Mesenteric fat pad (tissue), 1 donor: ENCODE measurements around the gene INSIG1. TPM values are rescaled to one million over a fixed set of nuclear protein-coding genes. Genes with fewer than 3 reads are reported as not detected.

Experiments used
- DNase-seq: peaks from one replicate; pipeline ENCODE4 v3.0.0-alpha.2; 2020; ENCODE audit warnings: low spot score
- total RNA-seq: library from RNA; stranded (reverse); fragmentation: NEBNext Ultra II Directional; extraction: Animal tissue kit (Norgen Biotek cat#: 25700); gene quantifications from one replicate; pipeline ENCODE4 v1.2.1, GENCODE V29; 2021
- donor health status: DM: yes; HTN: yes; CAD: no.

INSIG1 gene
- total RNA-seq, 1 donor from 2014 or later, result 43.6 TPM

DNA sequence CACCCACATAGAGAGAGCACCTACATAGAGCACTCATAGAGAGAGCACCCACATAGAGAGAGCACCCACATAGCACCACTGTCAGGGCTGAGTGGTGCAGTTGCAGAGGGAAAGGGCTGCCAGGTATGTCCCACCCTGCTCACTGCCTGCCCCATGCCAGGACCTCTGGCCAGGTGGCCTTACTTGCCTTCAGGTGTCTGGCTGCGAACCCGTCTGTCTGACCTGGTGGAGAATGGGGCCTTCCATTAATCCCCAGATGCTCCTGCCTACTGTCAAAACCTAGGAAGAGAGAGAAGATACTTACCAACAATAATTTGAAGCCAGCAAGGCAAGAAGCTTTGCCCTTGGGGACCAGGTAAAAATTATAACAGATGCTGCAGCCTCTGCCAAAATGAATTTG lies 51.1 kb downstream of the INSIG1 start:
- DNase-seq, result no peak

DNA sequence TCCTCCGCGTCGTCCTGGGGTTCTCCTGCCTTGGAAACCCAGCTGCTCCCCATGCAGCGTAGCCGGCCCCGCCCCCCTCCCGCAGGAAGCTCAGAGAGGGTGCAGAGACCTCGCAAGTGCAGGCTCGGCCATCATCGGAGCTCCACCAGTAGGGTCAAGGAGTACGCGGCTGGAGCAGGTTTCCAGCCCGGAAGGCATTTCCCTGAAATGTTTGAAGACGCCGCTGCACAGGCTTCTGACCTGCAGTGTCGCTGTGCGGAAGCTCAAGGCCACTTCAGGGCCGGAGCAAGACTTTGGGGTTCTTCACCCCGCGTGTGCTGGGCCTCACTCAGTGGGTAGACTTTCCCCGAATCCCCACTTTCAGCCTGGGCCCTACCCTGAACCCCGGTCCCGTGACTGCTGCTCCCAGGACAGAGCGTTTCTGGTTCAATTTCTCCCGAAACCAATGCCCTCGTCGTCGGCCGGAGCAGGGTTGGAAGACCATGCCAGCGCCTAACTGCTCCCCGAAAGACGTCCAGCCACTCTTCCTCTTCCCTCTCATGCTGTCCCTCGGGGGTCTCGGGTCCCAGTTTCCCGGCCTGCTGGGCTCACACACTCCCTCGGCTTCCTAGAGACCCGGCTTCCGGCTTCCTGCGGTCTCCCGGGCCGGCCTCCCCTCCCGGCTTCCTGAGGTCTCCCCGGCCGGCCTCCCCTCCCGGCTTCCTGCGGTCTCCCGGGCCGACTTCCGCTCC lies 52.1 kb downstream of the INSIG1 start:
- no peak for DNase-seq

DNA sequence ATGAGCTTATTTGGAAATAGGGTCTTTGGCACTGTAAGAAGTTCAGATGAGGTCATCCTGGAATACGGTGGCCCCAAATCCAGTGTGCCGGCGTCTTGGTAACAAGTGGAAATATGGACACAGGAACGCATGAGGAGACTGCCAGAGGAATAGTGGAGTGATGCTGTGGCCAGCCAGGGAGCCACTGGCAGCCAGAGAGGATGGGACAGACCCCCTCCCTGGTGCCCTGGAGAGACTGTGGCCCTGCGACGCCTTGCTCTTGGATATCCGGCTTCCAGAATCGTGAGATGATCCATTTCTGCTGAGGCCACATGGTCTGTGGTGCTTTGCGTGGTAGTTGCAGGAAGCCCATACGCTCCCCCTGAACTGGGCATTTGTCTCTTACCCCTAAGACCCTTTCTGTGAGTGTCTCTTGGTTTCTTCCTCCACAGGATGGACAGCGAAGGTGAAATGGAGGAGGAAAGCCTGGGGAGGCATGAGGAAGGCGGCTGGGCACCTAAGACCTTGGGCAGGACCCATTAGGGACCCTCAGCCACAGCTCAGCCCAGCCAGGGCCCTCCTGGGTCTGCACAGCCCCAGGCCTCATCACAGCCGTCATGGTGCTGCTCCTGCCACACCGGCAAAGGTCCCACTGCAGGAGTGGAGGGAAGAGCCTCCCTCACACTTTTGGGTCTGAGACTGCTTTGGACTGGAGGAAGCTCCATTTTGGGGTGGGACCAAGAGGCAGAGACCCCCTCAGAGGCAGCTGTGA lies 53.6 kb downstream of the INSIG1 start:
- DNase-seq, result no peak

DNA sequence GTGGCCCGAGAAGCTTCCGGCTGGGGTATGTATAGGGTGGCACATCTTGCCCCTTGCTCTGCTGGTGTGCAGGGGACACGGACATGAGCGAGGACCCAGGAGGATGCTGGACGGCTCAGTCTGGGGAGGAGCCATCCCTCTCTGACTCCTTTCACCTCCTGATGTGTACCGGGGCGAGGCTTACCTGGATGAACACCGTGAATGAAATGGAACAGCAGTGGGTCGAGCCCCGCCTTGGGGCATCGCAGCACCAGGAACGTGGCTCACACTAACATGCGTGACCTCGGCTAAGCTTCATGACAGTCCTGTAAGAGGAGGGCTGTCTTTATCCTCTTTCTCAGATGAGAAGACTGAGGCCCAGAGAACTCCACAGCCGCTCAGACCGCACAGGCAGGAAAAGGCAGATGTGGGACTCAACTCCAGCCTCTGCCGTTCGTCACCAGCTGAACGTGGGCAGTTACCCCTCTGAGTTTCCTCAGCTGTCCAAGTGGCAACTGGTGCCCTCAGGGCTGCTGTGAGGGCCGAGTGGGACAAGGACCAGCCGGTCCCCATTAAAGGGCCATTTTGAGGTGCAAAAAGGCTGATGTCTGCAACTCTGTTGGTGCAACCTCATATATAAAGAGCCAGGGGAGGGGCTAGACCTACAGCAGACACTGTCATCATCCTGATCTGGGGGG lies 54.5 kb downstream of the INSIG1 start:
- DNase-seq, result no peak

DNA sequence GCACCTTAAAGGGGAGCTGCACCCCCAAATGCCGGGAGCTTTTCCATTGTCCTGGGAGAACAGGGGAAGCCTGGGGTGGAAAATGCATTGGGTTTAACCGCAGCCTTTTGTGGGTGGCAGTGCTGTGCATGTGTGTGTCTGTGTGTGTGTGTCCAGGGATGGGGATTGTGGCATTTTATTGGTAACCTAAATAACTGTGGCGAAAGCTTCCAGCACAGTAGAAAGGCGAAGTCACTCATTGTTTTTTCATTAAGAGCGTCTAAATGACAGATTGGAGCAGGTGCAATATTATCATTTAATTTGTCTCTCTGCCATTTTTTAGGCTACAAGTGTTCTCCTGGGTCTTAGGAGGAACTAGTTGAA lies 55.1 kb downstream of the INSIG1 start:
- no peak for DNase-seq

DNA sequence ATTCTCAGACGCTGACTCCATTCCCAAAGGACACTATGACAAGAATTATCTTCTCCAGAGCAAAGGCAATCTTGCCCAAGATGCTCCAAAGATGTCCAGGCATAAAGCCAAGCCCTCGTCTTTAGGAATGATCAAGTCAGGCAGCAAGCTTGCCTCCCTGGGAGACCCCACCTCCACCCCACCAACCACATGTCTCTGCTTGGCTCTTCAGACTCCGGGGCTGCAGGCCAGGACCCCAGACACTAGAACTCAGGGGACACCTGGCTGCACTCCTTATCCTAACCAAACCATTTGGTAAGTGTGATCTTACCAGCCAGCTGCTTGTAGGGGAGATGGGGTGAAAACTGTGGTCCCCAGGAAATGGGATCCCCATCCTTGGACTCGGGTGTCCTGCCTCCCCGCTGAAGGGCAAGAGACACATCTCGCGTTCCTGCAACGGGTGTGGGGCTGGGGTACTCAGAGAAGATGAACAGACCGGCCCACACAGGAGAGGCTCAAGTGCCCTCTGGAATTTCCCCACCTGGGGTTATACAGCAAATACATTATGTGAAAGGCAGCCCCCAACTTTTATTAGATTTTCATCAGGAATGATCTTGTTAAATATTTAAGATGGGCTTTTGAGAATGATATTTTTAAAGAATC lies 55.7 kb downstream of the INSIG1 start:
- no peak for DNase-seq

DNA sequence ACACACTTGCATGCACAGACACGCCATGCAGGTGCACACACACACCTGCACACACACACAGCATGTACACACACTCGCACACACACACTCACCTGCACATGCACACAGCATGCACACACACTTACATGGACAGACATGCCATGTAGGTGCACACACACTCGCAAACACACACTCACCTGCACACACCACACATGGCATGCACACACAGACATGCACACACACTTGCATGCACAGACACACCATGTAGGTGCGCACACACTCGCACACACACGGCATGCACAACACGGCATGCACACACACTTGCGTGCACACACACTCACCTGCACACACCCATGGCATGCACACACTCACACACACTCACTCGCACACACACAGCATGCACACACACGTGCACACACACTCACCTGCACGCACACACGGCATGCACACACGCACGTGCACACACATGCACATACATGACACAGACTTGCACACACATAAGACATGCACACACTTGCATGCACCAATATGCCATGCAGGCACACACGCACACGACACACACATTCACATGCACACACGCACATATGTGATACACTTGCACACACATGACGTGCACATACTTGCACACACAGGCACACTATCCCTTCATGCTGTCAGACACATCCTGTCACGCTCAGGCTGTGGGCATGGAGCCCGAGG lies 56.8 kb downstream of the INSIG1 start:
- no peak for DNase-seq

DNA sequence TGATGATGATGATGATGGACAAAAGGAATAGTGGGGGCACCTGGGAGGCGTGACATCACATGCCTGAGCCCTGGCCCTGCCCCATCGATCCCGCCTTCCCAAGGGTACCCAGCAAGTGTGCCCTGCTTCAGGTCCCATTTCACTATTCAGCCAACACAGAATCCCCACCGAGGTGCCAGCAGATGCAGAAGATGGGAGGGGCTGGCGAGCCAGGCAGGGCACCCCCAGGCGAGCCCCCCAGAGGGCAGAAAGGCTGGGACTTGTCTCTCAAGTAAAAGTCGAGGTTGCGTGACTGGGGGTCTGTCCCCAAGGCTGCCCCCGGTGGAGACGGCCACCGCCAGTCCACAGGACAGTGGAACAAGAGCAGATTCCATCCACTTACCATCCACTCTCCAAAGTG lies 57.5 kb downstream of the INSIG1 start:
- no peak for DNase-seq

DNA sequence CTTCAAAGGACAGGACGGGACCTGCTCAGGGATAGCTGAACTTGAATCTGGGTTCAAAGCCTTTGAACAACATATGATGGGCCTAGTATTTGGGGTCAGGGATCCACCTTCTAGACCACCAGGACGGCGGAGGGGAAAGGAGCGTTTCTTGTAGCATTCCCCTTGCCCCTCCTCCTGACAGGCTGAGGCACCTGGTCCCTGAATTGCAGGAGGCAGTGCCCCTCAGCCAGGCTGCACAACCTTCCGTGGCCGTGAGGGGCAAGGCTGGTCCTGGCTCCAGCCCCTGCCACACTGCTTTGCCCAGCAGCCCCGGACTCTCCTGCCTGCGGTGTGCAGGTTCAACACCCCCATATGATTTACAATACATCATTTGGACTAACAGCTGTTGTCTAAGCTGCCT lies 58.1 kb downstream of the INSIG1 start:
- DNase-seq, result no peak

DNA sequence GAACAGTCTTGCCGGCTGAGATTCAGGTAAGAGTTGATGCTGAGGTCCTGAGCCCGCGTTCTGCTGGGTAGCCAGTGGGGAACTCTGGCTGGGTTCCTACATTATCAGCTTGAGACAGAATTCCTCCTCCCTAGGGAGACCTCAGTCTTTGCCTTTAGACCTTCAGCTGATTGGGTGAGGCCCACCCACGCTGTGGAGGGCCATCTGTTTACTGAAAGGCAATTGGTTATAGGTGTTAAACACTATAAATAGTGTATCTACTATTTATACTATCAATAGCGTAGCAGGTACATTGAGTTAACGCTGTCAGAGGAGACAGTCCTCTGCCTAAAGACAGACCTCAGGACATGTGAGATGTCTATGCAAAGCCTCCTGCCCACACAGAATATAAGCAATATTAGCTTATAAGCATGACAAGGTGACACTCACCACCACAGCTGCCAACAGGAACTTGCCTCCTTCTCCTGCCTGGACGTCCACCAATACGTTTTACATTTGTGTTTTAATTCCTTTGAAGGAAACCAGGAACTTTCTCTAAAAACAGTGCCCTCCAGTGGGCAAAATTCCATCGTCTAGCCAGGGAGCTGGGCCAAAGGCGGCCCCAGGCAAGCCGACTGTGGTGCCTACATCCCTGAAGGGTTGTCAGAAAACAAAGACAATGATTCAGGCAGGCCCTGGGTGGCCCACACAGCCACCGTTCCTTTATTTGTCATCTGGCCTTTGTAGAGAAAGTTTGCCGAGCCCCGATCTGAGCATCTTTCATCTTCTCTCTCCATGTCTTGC lies 58.8 kb downstream of the INSIG1 start:
- DNase-seq, result no peak

DNA sequence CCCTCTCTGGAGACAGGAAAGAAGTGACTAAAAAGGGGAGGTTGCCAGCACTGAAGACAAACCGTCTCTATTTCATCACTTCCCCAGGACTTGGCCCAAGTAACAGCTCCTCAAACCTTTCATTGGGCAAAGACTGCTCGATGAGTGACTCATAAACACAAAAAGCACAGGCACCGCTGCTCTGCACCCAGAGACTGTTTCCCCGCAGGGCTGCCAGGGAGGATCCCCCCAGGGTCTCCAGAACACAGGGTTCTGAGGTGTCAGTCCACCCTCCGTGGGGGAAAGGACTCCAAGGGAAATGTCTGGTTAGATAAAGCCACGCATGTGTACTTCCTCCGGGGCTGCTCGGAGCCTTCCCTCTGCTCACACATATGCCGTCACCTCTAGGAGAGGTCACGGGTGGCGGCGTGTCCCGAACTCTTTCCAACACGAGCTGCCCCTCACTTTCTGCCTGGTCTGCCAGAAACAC lies 59.9 kb downstream of the INSIG1 start:
- no peak for DNase-seq

DNA sequence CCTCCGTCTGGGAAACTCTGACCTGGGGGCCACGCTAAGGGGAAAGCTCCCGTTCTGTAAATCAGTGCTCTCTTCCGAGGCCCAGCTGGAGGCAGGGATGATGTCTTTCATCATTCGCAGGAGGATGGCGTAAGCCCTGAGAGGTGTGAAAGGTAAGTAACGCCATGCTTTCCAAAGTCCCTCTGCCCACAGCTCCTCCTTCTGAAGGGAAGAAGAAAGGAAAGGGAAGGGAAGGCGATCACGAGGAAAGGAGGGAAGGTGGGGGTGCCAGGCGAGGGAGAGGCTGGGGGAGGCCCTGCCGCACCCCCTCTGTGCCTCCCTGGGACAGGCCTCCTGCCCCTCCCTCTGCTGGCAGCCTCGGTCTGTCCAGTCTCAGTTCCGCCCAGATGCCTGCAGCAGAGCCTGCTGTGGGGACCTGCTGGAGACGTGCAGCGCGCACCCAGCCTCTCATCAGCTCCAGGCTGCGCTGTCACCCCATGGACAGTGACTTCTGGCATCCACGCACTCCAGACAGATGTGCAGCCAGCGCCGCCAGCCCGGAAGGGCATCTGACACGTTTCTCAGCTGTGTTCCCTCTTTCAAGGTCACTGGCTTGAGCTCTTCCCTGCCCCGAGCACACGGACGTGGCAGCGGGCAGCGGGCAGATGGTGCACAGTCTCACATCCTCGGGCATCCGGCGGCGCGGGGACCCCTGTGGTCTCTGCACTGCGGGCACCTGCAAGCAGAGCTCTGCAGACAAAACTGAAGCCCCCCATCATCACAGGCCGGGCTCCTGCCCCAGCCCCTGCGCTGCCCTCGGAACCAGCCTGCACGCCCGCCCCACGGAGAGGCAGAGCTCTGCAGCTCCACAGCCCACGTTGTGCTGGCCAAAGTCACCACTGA lies 60.6 kb downstream of the INSIG1 start:
- DNase-seq, result no peak

DNA sequence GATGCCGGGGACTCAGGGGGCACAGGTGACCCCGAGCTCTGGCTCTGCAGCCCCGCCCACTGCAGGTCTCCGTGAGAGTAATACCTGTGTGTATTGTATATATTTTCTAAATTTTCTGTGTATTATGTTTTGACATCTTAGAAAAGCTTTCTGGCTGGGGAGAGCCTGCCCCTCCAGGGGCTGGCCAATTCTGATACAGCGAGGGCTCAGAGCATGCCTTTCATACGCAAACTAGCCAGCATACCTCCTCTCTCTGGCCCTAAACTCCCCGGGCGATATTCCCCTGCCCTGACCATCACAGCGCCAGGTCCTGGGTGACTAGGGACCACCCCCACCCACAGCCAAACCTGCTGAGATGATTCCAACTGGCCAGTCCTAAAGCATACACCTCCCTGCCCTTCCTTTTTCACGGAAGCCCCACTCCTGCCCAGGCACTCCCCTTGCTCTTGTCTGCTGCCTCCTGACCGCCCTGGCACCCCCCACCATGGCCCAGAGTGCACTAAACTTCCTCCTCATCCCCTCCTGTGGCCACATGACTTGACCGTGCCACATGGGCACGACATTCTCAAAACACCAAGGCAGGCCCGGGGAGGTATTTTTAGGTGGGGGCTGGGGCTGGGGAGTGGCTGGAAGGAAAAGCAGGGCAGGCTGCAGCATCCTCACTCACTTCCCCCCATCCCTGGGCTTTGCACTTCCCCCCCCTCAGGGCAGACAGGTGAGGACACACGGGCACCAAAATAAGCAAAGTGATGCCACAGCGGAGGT lies 61.5 kb downstream of the INSIG1 start:
- DNase-seq, result no peak

Other genes starting within 250 kb of the INSIG1 start
- not detected for gene HTR5A, start 227.6 kb upstream of the INSIG1 start, total RNA-seq
- gene EN2, start 160.3 kb downstream of the INSIG1 start, total RNA-seq, result 0.22 TPM
- gene CNPY1, start 248.7 kb downstream of the INSIG1 start, total RNA-seq, result not detected